HTR-8/SVneo (cell line): Measurements from ENCODE around the gene RERE.

Source experiments
- DNase-seq: peaks from one replicate; pipeline ENCODE4 v3.0.0; 2011; ENCODE audit warnings: low spot score, mixed read lengths; ENCODE audit not compliant: insufficient read length
- FAIRE-seq: peaks from 2 replicates; lab custom pipeline; 2011; peaks lifted over from hg19 to GRCh38; lab: Jason Lieb, UNC

The RERE gene

GRCh38 chr1:8429549-8430110 lies 387.8 kb downstream of the RERE start:
- no peak for DNase-seq
- FAIRE-seq = no peak

- no peak for DNase-seq
- no peak for FAIRE-seq
These were observed 389.0 kb downstream of the RERE start for GRCh38 chr1:8428441-8428840.

GRCh38 chr1:8427986-8428385 lies 389.5 kb downstream of the RERE start:
- no peak for FAIRE-seq
- no peak for DNase-seq

GRCh38 chr1:8427493-8427892 lies 389.9 kb downstream of the RERE start:
- no peak for DNase-seq
- no peak for FAIRE-seq

GRCh38 chr1:8426996-8427395 lies 390.4 kb downstream of the RERE start:
- DNase-seq (no peak), FAIRE-seq (no peak)

GRCh38 chr1:8425781-8426161 lies 391.7 kb downstream of the RERE start:
- FAIRE-seq = no peak
- DNase-seq = no peak

- DNase-seq = no peak
- FAIRE-seq = no peak
These were observed 392.2 kb downstream of the RERE start for GRCh38 chr1:8425150-8425780.

GRCh38 chr1:8424539-8425116 lies 392.8 kb downstream of the RERE start:
- DNase-seq (no peak), FAIRE-seq (no peak)

- DNase-seq (peak; percentile 70), FAIRE-seq (no peak)
These were observed 393.5 kb downstream of the RERE start for GRCh38 chr1:8423692-8424538.

- DNase-seq (peak; percentile 18), FAIRE-seq (no peak)
These were observed 394.2 kb downstream of the RERE start for GRCh38 chr1:8423269-8423691.

- DNase-seq (peak; percentile 10), FAIRE-seq (no peak)
These were observed 394.8 kb downstream of the RERE start for GRCh38 chr1:8422510-8423268.

GRCh38 chr1:8421721-8422120 lies 395.7 kb downstream of the RERE start:
- DNase-seq = no peak
- no peak for FAIRE-seq

- DNase-seq (no peak), FAIRE-seq (no peak)
These were observed 397.1 kb downstream of the RERE start for GRCh38 chr1:8420318-8420717.

GRCh38 chr1:8419861-8420260 lies 397.6 kb downstream of the RERE start:
- FAIRE-seq (no peak), DNase-seq (no peak)

- no peak for FAIRE-seq
- no peak for DNase-seq
These were observed 398.3 kb downstream of the RERE start for GRCh38 chr1:8419172-8419571.

GRCh38 chr1:8418301-8418700 lies 399.1 kb downstream of the RERE start:
- DNase-seq = no peak
- no peak for FAIRE-seq

- FAIRE-seq (no peak), DNase-seq (no peak)
These were observed 399.8 kb downstream of the RERE start for GRCh38 chr1:8417625-8418024.

GRCh38 chr1:8416881-8417280 lies 400.6 kb downstream of the RERE start:
- FAIRE-seq (no peak), DNase-seq (no peak)

- no peak for DNase-seq
- FAIRE-seq = no peak
These were observed 401.7 kb downstream of the RERE start for GRCh38 chr1:8415526-8416278.
